GM18858 (cell line): ENCODE data around the gene TDRD6.

Experiments used
- ATAC-seq: cut with Tn5 transposase; IDR thresholded peaks from one replicate; pipeline ENCODE4 v1.9.1; 2021; ENCODE audit not compliant: unreplicated experiment

The TDRD6 gene

DNA sequence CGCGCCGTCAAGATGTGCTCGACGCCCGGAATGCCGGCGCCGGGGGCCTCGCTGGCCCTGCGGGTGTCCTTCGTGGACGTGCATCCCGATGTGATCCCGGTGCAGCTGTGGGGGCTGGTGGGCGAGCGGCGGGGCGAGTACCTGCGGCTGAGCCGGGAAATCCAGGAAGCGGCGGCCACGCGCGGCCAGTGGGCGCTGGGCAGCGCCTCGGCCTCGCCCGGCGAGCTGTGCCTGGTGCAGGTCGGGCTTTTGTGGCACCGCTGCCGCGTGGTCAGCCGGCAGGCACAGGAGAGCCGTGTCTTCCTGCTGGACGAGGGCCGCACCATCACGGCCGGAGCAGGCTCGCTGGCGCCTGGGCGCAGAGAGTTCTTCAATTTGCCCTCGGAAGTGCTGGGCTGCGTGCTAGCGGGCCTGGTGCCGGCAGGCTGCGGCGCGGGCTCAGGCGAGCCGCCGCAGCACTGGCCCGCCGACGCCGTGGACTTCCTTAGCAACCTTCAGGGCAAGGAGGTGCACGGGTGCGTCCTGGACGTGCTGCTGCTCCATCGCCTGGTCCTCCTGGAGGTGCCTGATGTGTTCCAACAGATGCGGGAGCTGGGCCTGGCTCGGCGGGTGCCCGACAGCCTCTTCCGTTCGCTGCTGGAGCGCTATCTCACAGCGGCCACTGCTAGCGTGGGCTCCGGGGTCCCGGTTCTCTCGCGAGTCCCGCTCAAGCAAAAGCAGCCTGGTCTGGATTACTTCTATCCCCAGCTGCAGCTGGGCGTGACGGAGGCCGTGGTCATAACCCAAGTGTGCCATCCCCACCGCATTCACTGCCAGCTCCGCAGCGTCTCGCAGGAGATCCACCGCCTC is 656 bp downstream of the TDRD6 start:
- ATAC-seq, result no peak

DNA sequence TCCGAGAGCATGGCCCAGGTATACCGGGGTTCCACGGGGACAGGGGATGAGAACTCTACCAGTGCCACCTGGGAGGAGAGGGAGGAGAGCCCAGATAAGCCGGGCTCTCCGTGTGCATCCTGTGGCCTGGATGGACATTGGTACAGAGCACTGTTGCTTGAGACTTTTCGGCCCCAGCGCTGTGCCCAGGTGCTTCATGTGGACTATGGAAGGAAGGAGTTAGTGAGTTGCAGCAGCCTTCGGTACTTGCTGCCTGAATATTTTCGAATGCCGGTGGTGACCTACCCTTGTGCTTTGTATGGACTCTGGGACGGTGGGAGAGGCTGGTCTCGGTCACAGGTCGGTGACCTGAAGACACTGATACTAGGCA is 1.3 kb downstream of the TDRD6 start:
- ATAC-seq, result no peak

DNA sequence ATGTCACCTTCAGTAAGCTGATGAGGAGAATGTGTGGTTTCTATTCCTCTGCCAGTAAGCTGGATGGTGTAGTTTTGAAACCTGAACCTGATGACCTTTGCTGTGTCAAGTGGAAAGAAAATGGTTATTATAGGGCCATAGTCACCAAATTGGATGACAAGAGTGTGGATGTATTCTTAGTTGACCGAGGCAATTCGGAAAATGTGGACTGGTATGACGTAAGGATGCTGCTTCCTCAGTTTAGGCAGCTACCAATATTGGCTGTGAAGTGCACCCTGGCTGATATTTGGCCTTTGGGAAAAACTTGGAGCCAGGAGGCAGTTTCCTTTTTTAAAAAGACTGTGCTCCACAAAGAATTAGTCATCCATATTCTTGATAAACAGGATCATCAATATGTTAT is 2.0 kb downstream of the TDRD6 start:
- ATAC-seq, result no peak

DNA sequence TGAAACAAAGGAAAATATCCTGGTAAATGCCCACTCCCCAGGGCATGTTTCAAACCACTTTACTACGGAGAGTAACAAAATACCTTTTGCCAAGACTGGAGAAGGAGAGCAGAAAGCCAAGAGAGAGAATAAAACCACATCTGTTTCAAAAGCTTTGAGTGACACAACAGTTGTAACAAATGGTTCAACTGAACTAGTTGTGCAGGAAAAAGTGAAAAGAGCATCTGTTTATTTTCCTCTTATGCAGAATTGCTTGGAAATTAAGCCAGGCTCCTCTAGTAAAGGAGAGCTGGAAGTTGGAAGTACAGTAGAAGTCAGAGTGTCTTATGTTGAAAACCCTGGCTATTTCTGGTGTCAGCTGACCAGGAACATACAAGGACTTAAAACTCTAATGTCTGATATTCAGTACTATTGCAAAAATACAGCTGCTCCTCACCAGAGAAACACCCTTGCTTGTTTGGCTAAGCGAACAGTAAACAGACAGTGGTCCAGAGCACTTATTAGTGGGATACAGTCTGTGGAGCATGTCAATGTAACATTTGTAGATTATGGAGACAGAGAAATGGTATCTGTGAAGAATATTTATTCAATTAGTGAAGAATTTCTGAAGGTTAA is 2.6 kb downstream of the TDRD6 start:
- ATAC-seq, result no peak

DNA sequence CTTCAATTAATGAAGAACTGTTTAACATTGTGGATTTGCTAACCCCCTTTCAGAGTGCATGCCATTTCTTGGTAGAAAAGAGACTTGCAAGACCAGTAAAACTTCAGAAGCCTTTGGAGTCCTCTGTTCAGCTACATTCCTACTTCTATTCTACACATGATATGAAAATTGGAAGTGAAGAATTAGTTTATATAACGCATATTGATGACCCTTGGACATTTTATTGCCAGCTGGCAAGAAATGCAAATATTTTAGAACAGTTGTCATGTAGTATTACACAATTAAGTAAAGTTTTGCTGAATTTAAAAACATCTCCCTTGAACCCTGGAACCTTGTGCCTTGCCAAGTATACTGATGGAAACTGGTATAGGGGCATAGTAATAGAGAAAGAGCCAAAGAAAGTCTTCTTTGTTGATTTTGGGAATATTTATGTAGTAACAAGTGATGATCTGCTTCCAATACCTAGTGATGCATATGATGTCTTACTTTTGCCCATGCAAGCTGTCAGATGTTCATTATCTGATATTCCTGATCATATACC is 3.3 kb downstream of the TDRD6 start:
- no peak for ATAC-seq

DNA sequence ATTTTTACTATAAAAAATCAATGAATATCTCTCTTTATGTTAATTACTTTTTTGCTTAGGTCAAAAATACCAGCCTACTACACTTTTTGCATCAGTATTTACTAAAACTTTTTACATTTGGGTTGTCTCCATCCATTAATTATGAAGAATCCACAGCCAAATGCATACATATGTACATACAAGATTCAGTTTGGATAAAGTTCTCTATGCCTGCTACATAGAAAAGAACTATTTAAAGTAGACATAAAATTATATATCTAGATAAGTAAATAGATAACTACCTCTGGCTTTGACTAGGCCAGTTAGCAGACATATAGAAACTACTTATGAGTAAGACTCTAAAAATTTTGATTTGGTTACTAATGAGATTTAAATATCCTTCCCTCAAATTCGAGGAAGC is 12.3 kb downstream of the TDRD6 start:
- no peak for ATAC-seq

DNA sequence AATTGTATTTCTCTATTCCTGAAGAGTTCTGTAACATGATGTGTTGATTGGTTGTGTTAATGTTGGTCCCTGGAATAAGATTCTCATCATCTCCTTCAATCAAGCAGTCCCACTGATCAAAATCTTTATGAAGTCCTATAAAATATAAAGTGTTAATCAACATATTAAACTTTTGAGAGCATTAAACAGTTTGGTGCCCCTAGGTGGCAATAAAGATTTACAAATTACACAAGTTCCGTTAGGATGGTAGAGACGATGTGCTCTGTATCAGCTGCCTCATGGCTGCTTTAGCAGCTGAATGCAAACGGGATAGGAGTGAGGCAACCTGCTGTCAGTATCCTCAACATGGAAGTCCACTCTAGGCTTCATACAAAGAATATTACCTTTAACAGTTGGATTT is 16.9 kb downstream of the TDRD6 start:
- ATAC-seq, result no peak

DNA sequence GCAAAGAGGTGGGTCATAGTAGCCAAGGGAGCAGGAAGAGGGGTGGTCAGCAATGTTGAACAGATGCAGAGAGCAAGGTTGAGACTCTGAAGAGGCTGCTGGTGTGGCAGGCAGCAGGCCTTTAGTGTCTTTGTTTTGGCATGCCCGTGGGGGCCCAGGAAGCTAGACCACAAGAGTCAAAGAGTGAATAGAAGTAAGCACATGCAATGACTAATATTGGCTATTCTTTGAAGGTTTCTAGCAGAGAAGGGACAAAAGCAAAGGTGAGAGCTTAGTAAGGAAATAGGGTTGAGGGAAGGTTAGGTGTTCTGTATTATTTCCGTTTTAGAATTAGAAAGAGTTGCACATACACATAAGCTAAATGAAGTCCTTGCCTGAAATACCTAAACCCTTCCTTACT is 18.8 kb downstream of the TDRD6 start:
- ATAC-seq, result no peak

DNA sequence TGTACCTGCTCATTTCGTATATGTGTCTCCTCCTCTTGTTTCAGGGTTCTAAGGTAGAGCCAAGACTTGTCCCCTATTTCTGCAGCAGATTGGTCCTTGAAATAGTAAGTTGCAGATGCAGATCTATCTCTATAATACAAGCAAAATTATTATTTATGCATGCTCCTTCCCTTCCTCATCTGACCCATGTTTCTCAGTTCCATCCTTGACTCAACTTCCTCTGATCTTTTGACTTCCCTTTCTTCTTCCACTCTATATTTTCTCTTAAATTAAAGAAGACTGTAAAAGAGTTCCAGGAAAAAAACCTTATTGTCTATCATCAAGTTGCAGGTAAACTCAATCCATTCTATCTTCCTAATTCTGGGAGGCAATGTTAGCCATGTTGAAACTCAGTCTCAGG is 23.8 kb downstream of the TDRD6 start:
- ATAC-seq, result no peak

DNA sequence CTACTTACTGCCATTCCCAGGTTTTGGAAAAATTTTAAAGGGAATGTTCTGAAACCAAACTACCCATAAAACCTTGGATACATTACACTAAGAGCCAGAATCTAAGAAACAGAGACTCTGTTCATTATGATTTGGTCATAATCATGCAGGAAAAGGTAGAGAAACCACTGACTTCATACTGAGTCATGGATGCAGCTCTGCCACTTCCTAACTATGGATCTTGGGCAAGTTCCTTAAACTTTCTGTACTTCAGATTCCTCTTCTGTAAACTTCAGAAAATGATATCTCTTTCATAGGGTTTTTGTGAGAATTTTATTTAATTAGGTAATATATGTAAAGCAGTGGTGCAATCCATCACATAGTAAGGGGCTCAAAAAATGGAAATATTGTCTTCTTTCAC is 27.5 kb downstream of the TDRD6 start:
- ATAC-seq, result no peak

DNA sequence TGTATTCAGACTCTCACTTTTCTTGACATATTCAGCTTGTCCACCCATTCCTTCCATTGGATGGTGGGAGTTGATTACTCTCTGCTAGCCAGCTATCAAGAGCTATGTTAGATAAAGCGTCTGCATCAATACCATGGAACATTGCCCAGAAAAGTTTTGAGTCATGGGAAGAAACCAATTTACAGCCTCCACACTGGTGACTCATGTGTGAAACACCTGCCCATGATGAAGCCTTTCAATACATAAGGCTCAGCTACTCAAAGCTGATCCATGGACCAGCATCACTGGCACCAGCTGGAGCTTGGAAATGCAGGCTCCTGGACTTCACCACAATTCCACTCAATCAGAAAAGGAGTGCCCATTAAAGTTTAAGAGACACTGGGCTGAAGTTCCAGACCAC is 31.4 kb downstream of the TDRD6 start:
- ATAC-seq, result no peak

DNA sequence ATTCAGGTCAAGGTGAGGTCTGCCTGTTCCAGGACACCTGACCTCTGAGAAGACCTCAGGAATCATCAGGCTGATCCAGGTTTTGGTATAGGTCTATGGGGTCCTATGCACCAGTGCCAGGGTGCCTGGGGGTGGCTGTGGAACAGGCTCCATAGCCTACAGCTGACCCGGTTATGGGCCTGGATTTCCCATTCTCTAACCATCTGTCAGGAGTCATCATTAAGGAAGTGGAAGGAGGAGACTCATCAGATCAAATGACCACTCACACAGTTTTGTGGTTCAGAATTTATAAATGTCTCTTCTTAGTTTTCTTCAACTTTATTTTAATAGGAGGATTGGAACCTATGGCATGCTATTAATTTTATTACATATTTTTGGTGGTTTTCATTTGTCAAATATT is 32.7 kb downstream of the TDRD6 start:
- ATAC-seq, result no peak

DNA sequence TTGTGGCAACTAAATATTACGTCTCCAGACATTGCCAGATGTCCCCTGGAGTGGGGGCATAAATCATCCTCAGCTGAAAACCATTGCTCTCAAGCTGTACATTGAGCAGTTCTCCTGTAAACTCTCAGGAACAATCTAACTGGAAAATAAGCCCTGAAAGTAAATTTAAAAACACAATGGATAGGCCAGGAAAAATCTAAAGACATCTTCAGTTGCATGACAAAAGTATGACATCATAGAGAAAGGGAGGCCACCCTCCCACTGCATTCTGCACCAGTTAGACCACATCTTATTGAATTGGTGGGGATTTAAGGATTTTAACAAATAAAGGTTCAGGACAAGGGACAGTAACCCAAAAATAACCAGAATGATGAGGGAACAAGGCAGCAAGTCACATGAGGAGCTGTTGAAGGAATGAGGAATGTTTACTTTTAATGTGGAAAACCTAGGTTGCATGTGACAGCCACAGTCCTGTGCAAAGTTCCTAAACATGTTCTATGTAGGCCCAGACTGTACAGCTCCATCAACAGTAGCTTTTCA is 42.2 kb downstream of the TDRD6 start:
- no peak for ATAC-seq

DNA sequence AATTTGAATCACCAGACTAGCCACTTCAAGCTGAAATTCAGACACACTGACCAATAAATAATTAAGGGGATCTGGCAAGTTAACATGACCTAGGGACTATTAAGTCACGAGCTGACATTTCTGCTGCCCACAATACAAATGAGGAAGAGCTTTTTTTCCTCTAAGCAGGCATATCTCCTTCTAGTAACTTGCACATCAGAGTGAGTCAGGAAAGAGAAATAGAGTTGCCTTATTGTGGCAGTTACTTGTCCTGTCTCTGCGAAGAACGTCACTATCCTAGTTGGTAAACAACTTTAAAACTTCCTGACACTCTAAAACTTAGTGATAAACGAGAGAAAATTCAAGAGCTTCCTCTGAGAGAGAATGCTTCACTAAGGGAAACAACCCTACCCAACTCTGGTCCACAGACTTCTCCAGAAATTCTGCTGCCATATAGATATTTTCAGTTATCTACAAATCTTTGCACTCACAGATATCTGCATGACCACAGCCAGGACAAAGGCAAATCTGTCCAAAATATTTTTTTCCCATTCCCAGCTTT is 43.3 kb downstream of the TDRD6 start:
- no peak for ATAC-seq

DNA sequence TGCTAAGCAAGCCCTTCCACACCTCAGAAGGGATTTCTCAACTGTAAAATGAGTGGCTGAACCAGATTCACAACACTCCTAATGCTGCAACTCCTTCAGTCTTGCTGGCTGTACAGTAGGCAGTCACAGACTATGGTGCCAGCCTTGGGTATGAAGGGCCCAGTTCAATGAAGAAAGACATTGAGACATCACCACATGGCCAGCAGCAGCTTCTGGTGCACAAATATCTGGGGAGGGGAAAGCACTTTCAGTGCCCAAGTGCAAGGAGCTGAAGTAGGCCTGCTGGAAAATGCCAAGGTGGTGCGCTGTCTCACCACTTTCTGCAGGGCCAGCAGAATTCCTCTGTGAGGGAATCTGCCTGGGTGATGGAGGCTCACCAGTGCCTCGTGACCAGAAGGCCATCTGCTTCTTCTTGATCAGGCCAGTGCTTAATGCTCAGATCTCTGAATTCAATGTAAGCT is 45.7 kb downstream of the TDRD6 start:
- ATAC-seq, result no peak

DNA sequence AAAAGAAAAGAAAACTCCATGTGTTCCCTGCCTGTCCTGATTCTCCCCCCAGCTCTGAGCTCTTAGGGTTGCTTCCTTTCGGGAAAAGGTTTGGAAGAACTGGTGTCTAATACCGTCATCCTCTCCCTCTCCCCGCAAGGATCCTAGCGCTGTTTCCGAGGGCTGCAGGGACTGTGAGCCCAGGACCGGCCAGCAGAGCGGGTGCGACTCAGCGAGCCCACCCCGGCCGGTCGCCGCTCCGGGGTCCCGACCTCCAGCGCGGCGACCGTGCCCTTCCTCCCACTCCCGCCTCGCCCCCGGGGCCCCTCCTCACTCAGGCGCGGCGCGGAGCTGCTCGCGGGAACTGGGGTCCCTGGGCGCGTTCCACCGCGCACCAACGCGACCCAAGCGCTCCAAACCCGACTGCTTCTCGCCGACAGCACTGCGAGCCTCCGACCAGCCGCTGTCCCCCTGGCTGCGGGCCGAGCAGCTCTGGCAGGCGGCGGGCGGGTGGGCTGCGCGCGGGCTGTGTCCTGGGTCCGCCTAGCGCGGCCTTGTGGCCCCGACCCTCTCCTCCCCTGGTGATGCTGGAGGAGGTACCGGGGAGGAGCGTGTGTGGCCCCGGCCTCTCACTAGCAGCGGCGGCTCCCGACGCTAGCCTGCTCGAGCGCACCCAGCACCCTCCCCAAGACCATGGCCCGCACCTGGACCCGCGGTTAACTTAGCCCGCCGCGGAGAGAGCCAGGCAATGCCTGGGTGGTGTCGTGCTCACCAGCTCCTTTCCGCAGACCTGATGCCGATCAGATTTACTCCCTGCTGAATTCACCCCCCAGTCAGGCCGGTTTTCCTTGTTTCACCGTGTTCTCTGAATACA is 47.4 kb downstream of the TDRD6 start, which contains the start of gene PLA2G7:
TSS of gene PLA2G7 (minus strand) at position 509 of the 853 bp plus-strand sequence. CDS start 12,484 bp downstream, outside the sequence.
- no peak for ATAC-seq

DNA sequence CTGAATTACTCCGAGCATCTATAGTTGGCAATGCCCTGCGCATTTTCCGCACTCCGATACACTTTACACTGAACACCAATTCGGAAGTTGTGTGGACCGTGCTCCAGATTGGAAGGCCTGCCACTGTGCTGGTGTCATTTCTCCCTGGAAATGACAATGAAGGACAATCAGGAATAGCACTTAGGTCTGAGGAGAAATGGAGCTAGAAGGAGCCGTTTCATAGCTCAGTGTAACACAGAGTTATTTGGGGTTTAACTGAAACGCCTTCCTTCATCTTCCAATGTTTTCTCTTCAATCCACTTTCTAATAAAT is 48.0 kb downstream of the TDRD6 start:
- ATAC-seq, result no peak

DNA sequence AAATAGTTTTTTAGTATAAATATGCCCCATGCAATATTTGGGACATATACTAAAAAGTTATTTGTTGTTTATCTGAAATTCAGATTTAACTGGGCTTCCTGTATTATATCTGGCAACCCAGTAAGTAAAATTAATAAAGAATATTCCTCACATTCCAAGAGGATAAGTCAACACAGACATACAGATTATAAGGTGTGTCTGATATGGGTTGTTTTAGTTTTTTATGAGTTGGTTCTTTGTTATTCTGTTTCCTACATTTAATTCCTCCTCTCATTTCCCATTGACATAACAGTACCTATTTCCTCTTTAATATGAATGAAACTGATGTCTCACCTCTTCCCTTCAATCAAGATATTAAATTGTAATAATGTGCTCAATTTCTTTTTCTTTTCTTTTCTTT is 49.2 kb downstream of the TDRD6 start:
- no peak for ATAC-seq

DNA sequence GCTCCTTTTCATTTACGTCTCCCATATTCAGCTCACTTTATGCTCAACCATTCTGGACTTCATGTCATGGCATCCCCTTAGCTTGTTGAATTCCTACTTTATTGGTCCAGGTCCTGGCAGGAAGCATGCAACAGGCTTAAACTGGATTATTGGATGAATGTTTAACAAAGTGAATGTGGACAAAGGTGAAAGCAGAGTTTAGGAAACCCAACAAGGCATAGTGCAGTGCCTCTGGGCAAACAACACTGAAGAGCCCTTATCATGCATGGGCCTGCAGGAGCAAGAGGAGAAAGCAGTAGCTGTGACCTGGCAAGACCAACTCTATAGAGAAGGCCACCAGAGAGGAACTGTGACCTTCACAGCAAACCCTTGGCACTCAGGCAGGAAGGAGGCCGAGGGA is 53.8 kb downstream of the TDRD6 start:
- no peak for ATAC-seq

DNA sequence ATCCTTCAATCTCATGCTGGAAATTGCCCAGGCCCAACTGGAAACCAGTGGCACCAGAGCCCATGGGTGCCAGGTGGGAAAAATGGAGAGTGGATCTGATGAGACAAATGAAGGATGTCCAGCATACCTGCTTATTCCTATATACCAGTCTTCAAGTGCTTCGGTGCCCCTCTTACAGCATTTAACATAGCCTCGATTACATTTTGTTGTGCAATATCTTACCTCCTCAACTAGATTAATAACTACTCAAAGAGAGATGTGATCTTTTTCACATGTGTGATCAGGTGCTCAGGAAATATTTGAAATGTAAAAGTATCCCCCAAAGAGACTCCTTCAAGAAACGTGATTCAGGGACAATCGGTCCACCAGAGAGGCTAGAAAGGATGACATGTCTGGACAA is 54.2 kb downstream of the TDRD6 start:
- no peak for ATAC-seq
